Daoy (cell line): Measurements from ENCODE around the gene PTGES. TPM values are rescaled to one million over a fixed set of nuclear protein-coding genes. Genes with fewer than 3 reads are reported as not detected.
"Not testable (repeated sequence)": the region's sequence is repeated elsewhere in the genome, so short reads cannot be mapped to it uniquely, and the experiment has no call there.

Experiments
- DNase-seq: peaks from one replicate; pipeline ENCODE4 v3.0.0-alpha.2; 2015; ENCODE audit warnings: low read depth
- total RNA-seq: library from RNA; depleted of rRNA; stranded (reverse); fragments of >200 nt; shearing (Covaris generic); gene quantifications from 2 replicates; pipeline ENCODE4 v1.2.3, GENCODE V29; 2014; rRNA removed

The PTGES gene, protein sequence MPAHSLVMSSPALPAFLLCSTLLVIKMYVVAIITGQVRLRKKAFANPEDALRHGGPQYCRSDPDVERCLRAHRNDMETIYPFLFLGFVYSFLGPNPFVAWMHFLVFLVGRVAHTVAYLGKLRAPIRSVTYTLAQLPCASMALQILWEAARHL
- total RNA-seq = 3.9 and 4.5 TPM in 2 replicates

DNA sequence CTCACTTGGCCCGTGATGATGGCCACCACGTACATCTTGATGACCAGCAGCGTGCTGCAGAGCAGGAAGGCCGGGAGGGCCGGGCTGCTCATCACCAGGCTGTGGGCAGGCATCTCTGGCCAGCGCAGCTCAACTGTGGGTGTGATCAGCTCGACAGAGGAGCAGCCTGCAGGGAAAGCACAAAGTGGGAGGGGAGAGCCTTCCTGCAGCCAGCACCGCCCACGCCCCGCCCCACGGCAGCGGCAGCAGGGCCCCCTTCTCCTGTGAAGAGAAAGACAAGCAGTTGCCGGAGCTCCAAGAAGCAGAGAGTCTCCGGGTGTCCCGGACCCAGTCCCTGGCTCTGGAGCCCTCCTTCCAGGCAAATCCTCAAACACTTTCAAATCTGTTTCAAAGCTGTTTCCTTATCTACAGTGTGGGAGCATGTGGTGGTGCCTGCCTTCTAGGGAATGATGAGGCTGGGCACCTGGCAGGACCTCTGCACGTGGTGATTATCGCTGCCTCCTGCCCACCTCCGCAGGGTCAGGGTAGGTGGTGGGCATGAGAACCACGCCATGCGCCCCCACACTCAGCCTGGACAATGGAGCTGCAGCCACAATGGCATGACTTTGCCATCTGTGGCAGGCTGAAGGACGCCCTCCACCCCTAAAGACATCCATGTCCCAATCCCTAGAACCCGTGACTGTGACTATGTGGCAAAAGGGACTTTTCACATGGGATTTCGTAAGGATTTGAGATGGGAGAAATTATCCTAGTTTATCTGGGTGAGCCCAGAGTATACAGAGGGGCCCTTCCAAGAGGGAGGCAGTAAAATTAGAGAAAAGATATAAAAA is at the start of gene PTGES:
Gene PTGES (minus strand): TSS at position 143 of the 830 bp plus-strand sequence. CDS start 30 bp downstream, at position 113.
- DNase-seq = peak; percentile 70

- DNase-seq = no peak
Measured at GRCh38 chr9:129801504-129801903, 48.7 kb upstream of the PTGES start.

DNA sequence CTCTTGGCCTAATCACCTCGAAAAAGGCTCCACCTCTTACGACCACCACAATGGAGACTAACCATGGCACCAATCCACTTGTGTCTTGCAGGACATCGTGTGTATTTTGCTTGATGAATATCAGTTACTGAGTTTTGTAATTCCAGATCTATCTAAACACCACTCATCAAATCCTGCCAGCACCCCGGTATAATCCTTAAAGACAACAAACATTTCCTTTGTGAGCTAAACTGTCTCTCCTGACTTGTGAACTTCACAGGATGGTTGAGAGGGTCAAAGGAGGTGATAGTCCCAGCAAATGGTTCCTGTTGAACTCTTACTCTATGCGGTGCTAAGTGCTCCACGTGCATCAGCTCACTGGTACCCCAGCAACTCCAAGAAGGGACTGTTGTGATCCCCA is 46.1 kb upstream of the PTGES start:
- no peak for DNase-seq

DNA sequence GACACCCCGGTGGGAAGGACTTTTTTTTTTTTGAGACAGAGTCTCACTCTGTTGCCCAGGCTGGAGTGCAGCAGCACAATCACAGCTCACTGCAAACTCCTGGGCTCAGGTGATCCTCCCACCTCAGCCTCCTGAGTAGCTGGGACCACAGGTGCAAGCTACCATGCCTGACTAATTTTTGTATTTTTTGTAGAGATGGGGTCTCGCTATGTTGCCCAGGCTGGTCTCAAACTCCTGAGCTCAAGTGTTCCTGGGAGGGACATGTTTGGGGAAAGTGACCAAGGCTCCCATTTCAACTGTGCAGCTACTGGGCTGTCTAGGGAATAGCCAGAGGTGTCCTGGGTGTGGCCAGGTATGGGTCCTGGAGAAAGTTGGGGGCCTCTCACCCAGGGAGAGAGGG is 43.2 kb upstream of the PTGES start:
- not testable (repeated sequence) for DNase-seq

DNA sequence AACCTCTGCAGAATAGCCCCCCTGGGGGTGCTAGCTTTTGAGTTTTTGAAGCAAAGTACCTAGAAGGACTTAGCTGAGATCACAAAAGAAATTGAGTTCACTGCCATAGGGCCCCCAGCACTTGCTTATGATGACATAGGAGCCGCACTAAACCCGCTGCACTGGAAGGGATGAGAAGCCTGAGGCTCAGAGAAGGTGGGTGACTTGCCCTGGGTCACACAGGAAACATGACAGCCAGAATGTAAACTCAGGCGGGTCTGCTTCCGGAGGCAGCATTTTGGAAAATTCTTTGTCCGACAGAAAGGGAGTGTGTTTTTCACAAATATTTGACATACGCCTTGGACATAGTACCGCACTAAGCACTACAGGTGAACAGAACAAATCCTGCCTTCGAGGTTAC is 41.7 kb upstream of the PTGES start:
- no peak for DNase-seq

- no peak for DNase-seq
Measured at GRCh38 chr9:129786481-129786880, 33.6 kb upstream of the PTGES start.

DNA sequence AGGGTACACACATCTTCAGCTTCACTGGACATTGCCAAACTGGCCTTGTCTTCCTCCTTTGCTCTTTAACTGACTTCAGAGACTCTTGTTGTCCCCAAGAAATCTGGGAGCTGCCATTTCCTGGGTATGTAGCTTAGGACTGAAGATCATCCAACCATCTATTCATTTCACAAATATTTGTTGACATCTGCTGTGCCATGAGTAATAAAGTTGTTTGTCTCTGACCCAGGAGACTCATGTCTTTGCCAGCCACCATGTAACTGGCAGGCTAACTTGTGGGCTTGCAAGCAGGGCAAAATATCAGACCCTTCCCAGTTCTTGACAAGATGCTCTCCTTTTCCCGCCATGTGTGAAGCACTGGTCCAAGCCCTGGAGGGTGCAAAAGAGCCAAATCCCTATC is 33.0 kb upstream of the PTGES start:
- no peak for DNase-seq

- not testable (repeated sequence) for DNase-seq
Measured at GRCh38 chr9:129784970-129785369, 32.1 kb upstream of the PTGES start.

- DNase-seq = peak; percentile 37
Measured at GRCh38 chr9:129783516-129784361, 30.9 kb upstream of the PTGES start.

DNA sequence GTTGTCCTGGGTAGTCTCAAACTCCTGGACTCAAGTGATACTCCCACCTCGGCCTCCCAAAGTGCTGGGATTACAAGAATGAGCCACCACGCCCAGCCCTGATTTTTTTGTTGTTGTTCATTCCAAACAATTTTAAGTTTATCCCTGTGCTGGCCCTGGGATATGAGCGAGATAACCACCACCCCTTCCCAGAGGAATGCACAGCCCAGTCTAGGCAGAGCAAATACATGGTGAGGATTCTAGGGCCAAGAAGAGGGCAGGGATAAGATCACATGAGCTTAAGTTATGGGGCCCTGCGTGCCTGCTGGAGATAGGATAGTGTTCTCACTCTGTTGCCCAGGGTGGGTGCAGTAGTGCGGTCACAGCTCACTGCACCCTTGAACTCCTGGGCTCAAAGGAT is 29.1 kb upstream of the PTGES start:
- no peak for DNase-seq

- no peak for DNase-seq
Measured at GRCh38 chr9:129781131-129781530, 28.3 kb upstream of the PTGES start.

- DNase-seq = no peak
Measured at GRCh38 chr9:129779560-129780190, 26.8 kb upstream of the PTGES start.

- no peak for DNase-seq
Measured at GRCh38 chr9:129778469-129778868, 25.6 kb upstream of the PTGES start.

- DNase-seq = peak; percentile 6
Measured at GRCh38 chr9:129777769-129778130, 24.9 kb upstream of the PTGES start.

GRCh38 chr9:129776938-129777768 is 24.3 kb upstream of the PTGES start:
- peak; percentile 96 for DNase-seq

DNA sequence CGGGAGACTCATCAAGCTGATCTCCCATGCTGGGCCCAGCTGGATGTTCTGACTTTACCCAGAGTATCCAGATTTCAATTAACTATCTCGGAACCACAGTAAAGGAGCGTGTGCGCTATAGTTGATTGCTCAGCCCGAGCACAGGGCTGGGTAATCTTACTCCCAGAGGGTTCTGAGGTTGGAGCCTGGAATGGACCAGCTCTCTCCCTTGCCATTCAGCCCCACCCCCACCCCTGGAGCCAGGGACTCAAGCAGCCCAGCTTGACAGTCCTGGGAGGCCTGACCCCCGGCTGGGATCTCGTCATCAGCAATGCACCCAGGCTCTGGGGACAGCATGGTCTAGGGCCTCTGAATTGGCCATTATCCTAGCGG is 23.7 kb upstream of the PTGES start:
- peak; percentile 29 for DNase-seq

GRCh38 chr9:129776096-129776495 is 23.3 kb upstream of the PTGES start:
- not testable (repeated sequence) for DNase-seq

DNA sequence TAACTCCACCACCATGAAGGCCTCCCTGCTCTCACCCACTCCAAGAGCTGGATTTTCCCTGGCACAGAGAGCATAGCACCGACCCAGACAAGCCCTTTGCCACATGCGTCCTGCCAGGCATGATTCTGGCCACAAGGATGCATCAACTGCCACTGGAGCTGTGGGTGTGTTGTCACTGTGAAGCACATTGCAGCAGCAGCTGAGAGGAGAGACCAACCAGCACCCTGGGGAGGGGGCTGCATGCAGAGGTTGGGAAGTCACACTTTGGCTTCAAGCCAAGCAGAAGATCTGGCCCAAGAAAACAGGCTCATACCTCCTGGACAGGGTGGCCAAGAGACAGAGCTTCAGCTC is 22.6 kb upstream of the PTGES start:
- DNase-seq = no peak

- DNase-seq = no peak
Measured at GRCh38 chr9:129774791-129775447, 22.1 kb upstream of the PTGES start.

DNA sequence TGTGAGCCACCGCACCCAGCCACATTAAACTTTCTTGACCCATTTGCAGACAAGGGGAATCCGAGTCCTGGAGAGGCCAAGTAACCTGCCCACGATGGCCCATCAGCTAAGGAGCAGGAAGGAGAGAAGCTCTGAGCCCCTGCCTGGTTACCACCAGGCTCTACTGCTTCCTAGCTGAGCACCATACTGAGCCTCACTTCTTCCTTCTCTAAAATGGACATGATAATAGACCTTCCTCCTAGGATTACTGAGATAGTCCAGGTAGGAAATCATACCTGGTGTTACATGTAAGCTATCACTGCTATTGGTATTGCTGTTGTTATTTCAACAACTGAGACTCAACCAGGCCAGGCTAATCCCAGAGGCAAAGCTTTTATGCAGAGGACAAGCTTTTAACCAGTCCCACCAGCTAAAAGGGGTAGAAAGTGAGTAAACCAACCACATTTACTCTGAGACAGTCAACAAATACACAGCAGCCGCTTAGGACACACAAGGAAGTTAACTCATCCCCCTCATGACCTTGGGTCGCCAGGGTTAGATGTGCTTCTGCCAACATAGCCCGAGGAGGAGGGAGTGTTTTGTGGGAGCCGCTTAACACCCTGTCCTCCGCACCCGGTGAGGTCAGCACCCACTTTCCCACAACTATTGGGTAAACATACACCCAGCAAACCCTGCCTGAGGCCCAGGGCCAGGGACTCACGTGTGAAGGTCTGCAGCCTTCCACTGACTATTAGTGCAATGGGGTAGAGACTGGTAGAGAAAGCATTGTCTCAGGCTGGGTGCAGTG is 20.6 kb upstream of the PTGES start:
- peak; percentile 55 for DNase-seq
